ENCODE measurements around the gene RAPGEF3. TPM values are rescaled to one million over a fixed set of nuclear protein-coding genes. Genes with fewer than 3 reads are reported as not detected.

The RAPGEF3 gene
- total and polyA plus RNA-seq, 4 donors, result 8.3 to 40.4 (median 18.9) TPM

GRCh38 chr12:47725091-47725772 is 33.4 kb downstream of the RAPGEF3 start, which contains the start of gene ENDOU:
Gene ENDOU (minus strand): TSS chr12:47725490. CDS start chr12:47725413, 77 bp downstream.
- ATAC-seq (ENCODE audit: insufficient read depth, low FRiP score), result no peak
- Histone ChIP-seq H3K9ac (ENCODE audit: insufficient read depth in 1 of 2, low read length in 2 of 2) (no peak within 1 kb of the TSS), H3K9me3 (ENCODE audit: control insufficient read depth in 4 of 4, insufficient read depth in 3 of 4, low read length in 3 of 4) (no peaks in the 10 kb centered on the region), H3K27ac (ENCODE audit: low read depth in 1 of 2, low read length in 1 of 2) (no peak within 1 kb of the TSS), H3K36me3 (ENCODE audit: control insufficient read depth in 4 of 4, insufficient read depth in 4 of 4, low read length in 4 of 4) (peaks cover 0 to 3% (median 0%) of the 10 kb centered on the region in 4 donors), H3K4me3 (no peak within 1 kb of the TSS), H3K27me3 (ENCODE audit: control insufficient read depth in 3 of 3, insufficient read depth in 3 of 3, low read length in 2 of 3) (no peaks in the 10 kb centered on the region), H3K4me1 (ENCODE audit: control insufficient read depth in 5 of 5, insufficient read depth in 5 of 5, low read length in 5 of 5) (peaks cover 0 to 10% (median 1%) of the 10 kb centered on the region in 5 donors)
- no peak for DNase-seq
- WGBS, 2 donors, result 90 to 93% methylated on average over 8 of the region's 8 CpGs
- no peak for TF ChIP-seq CTCF (IDR thresholded peaks at IDR 0.05; ENCODE audit: control extremely low read depth, extremely low read depth)

- Histone ChIP-seq H3K9ac (ENCODE audit: insufficient read depth in 1 of 2, low read length in 2 of 2) (no peak overlapping the region), H3K4me1 (ENCODE audit: control insufficient read depth in 5 of 5, insufficient read depth in 5 of 5, low read length in 5 of 5) (peaks cover 0 to 5% (median 0%) of the 10 kb centered on the region in 5 donors), H3K27me3 (ENCODE audit: control insufficient read depth in 3 of 3, insufficient read depth in 3 of 3, low read length in 2 of 3) (no peaks in the 10 kb centered on the region), H3K9me3 (ENCODE audit: control insufficient read depth in 4 of 4, insufficient read depth in 3 of 4, low read length in 3 of 4) (no peaks in the 10 kb centered on the region), H3K4me3 (no peak overlapping the region), H3K27ac (ENCODE audit: low read depth in 1 of 2, low read length in 1 of 2) (no peak overlapping the region), H3K36me3 (ENCODE audit: control insufficient read depth in 4 of 4, insufficient read depth in 4 of 4, low read length in 4 of 4) (peaks cover 0 to 3% (median 0%) of the 10 kb centered on the region in 4 donors)
- no peak for TF ChIP-seq CTCF (IDR thresholded peaks at IDR 0.05; ENCODE audit: control extremely low read depth, extremely low read depth)
- DNase-seq, result no peak
- 84 to 92% methylated on average over 5 of the region's 5 CpGs for WGBS, 2 donors
- no peak for ATAC-seq (ENCODE audit: insufficient read depth, low FRiP score)
These were observed 35.6 kb downstream of the RAPGEF3 start for GRCh38 chr12:47722941-47723631.

- no peaks in the 10 kb centered on the region for H3K27me3 ChIP-seq (ENCODE audit: control insufficient read depth in 3 of 3, insufficient read depth in 3 of 3, low read length in 2 of 3)
- peaks cover 0 to 3% (median 0%) of the 10 kb centered on the region in 4 donors for H3K36me3 ChIP-seq (ENCODE audit: control insufficient read depth in 4 of 4, insufficient read depth in 4 of 4, low read length in 4 of 4)
- H3K27ac ChIP-seq (ENCODE audit: low read depth in 1 of 2, low read length in 1 of 2), result peak overlapping the region in 1 of 2 donors; percentile 26
- H3K4me3 ChIP-seq, result no peak overlapping the region
- H3K9me3 ChIP-seq (ENCODE audit: control insufficient read depth in 4 of 4, insufficient read depth in 3 of 4, low read length in 3 of 4), result no peaks in the 10 kb centered on the region
- DNase-seq (no peak), ATAC-seq (ENCODE audit: insufficient read depth, low FRiP score) (no peak)
- no peak overlapping the region for H3K9ac ChIP-seq (ENCODE audit: insufficient read depth in 1 of 2, low read length in 2 of 2)
- peaks cover 0 to 8% (median 6%) of the 10 kb centered on the region in 5 donors for H3K4me1 ChIP-seq (ENCODE audit: control insufficient read depth in 5 of 5, insufficient read depth in 5 of 5, low read length in 5 of 5)
- no peak for TF ChIP-seq CTCF (IDR thresholded peaks at IDR 0.05; ENCODE audit: control extremely low read depth, extremely low read depth)
- WGBS, 2 donors, result 71 to 85% methylated on average over 7 of the region's 7 CpGs
These were observed 36.4 kb downstream of the RAPGEF3 start for GRCh38 chr12:47722136-47722834.

Measured in lung (tissue), 12 donors.